SK-N-SH treated with all-trans-retinoic acid at 6 μM for 48 hours (cell line): ENCODE results near the gene GLS.

ENCODE experiments used
- ZNF565 ChIP-seq: fragments of 450-650 bp; formaldehyde crosslinking; conservative IDR thresholded peaks from 2 replicates; pipeline ENCODE4 v1.5.0; 2020; ENCODE audit warnings: low read depth, mild to moderate bottlenecking, moderate library complexity
- TF ChIP-seq, protein P1 (sequence below): fragments of 250-450 bp; sonication (Bioruptor Pico); IDR thresholded peaks from 2 replicates; pipeline ENCODE4 v1.5.1; 2021; ENCODE audit warnings: mild to moderate bottlenecking, moderate library complexity

DNA sequence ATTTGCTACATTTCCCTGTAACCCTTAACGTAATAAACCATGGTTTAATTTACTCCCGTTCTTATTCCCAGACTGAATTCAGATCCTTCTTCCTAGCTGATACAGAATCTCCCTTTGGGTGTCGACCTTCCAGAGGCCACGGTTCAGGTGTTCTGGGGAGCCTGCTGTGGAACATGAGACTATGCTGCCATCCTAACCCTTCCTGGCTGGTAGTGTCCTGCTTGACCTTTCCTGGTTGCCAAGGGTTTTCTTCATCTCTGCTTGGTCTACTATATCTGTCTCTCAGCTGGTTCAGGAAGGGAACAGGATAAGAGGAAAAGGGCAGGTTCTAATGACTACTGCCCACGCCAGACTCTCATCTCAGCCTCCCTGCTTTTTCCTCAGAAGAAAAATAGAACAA is 96.9 kb downstream of the GLS start:
- TF ChIP-seq, protein P1, sequence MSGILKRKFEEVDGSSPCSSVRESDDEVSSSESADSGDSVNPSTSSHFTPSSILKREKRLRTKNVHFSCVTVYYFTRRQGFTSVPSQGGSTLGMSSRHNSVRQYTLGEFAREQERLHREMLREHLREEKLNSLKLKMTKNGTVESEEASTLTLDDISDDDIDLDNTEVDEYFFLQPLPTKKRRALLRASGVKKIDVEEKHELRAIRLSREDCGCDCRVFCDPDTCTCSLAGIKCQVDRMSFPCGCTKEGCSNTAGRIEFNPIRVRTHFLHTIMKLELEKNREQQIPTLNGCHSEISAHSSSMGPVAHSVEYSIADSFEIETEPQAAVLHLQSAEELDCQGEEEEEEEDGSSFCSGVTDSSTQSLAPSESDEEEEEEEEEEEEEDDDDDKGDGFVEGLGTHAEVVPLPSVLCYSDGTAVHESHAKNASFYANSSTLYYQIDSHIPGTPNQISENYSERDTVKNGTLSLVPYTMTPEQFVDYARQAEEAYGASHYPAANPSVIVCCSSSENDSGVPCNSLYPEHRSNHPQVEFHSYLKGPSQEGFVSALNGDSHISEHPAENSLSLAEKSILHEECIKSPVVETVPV (CRISPR knock-in tag): no peak
- TF ChIP-seq ZNF565: no peak
